HG03520 (cell line): ENCODE data around the gene SLC9A6.

Experiments used
- ATAC-seq: cut with Tn5 transposase; IDR thresholded peaks from one replicate; pipeline ENCODE4 v1.9.1; 2021; ENCODE audit warnings: mild to moderate bottlenecking, moderate library complexity; ENCODE audit not compliant: unreplicated experiment

The SLC9A6 gene

DNA sequence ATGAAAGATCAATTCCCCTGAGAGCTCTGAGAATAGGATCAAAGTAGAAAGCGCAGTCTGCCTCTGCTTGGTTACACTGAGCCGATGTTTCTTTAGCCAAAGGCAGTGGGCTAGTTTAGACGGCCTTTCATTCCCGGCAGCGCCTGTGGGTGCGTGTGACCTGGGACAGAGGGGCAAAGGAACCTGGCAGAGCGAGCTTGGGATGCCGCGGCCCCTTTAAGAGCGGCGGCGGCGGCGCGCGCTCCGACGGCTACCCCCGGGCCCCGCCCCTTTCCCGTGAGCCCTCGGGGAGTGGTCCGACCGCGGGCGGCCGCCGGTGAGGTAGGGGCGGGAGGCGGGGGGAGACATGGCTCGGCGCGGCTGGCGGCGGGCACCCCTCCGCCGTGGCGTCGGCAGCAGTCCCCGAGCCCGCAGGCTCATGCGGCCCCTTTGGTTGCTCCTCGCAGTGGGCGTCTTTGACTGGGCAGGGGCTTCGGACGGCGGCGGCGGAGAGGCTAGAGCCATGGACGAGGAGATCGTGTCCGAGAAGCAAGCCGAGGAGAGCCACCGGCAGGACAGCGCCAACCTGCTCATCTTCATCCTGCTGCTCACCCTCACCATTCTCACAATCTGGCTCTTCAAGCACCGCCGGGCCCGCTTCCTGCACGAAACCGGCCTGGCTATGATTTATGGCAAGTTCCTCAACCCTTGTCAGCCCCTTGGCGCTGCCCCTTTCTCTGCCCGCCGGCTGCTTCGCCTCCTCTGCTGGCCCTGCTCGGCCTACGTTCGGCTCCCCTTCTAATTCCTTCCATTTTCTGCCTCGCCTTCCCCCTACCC is at the start of gene SLC9A6:
Gene SLC9A6 (plus strand): TSS at position 279 of the 816 bp plus-strand sequence. CDS start 224 bp downstream, at position 503.
- ATAC-seq, result peak; percentile 82

DNA sequence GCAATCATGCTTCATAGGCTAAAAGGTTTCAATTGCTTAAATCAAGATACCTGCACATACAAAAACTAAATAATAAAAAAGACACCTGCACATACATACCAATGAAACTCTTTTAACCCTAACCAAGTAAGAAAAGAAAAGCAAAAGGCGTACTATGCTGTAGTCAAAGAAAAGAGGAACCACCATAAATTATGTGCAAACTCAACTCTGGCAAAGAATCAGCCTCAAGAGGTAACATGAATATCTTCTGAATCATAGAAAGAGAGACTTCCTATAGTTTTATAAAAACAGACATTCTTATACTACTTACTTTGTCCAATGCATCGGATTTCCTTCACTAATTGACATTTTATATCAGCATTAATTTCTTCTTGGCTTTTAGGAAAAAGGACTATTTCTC is 40.7 kb upstream of the SLC9A6 start:
- ATAC-seq, result no peak

DNA sequence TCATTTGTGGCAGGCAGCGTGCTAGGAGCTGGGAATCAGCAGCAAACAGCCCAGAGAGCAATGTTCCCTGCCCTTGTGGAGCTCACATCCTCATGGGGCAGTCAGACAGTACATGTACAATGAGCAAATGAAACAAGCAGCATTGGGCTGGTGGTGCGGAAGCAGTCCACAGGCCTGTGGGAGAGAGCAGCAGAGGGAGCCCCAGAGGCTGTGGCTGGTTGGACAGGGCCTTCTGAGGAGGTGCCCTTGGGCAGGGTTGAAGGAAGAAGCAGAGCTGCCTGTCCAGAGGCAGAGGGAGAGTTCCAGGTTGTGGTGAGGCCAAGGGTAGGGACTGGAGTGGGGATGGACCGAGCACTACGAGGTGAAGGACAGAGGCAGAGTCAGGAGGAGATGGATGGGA is 33.9 kb upstream of the SLC9A6 start:
- no peak for ATAC-seq

DNA sequence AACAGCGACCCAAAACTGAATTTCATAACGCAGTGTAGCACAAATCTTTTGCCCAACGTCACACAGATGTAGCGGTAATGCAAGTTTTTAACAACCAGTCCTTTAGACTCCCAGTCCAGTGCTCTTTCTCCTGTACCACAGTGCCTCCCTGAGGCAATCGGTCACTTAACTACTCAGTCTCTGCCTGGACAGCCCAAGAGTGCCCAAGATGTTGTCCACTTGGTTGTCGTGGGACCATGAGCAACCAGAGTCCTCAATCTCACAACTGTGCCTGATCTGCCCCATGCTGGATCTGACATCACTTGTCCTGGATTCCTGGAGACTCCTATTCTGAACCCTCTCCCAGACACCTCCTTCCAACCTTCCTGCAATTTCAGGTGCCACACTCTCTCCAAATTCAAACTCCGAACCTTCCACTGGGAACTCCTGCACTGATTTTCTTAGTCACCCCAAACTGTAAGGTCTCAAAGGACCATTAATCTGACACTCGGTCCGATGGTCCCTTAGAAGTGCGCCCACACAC is 12.1 kb upstream of the SLC9A6 start:
- ATAC-seq, result peak; percentile 9

DNA sequence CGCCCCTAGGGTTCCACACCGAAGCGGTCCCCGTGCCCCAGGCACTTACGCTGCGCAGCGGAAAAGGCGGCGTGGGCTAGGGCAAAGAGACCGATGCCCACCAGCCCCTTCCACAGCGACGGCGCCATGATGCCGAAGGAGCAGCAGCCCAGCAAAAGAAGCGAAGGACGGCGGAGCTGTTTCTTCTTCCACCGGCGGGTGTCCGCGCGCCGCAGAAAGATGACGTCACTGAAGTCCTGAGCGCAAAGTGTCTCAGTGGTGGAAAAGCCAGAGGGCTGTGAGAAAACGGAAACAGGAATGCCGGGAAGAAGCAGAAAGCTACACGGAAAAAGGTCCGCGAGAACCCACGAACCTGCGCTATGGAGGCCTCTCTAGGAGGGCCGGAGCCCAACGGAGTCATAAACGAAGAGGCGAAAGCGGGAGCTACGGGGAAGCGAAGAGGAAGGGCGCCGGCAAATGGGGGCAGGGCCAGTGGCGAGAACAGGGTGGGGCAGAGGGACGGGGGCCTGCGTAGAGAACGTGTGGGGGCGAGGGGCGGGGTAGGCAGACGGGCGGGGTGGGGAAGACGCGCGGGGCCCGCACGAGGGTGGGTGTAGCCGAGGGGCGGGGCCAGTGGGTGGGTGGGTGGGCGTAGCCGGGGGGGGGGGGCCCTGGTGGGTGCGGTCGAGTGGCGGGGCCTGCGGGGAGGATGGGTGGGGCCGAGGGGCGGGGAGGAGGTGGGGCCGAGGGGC is 11.5 kb upstream of the SLC9A6 start, which contains the start of gene MMGT1:
Gene MMGT1 (minus strand): TSS at position 441 of the 731 bp plus-strand sequence. CDS start 313 bp downstream, at position 128.
- ATAC-seq, result peak; percentile 72

DNA sequence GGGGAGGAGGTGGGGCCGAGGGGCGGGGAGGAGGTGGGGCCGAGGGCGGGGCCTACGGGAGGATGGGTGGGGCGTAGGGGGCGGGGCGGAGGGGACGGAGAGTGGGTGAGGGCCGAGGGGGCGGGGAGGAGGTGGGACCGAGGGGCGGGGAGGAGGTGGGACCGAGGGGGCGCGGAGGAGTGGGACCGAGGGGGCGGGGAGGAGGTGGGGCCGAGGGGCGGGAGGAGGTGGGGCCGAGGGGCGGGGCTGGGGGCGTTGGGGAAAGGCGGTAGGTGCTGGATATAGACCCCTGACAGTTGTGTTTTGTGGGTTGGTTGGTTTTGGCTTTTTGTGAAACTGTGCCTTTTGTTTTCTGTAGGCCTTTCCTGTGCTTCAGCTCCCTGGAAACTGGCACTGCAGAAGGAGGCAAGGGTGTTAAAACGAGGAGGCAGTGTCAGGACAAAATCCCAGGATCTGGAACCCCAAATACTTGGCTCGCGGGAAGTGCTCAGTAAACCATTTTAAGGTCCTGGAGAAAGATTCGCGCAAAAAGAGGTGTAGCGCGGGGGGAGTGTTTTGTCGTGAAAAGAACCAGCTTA is 10.9 kb upstream of the SLC9A6 start:
- ATAC-seq, result no peak

DNA sequence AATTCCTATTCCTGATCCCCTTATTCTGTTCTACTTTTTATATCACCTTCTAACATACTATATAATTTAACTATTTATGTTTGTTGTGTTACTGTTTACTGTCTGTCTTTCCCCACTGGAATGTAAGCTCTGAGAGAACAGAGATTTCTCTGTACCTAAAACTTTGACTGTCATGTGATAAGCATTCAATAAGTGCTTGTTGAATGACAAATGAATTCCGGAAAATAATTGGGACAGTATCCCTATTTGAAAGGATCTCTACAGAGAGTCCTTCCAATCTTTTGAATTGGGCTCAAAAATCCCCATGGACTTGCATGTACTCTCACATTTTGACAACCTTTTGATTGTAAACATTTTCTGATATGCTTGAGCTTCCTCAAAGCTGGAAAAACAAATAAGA is 9.8 kb upstream of the SLC9A6 start:
- no peak for ATAC-seq

DNA sequence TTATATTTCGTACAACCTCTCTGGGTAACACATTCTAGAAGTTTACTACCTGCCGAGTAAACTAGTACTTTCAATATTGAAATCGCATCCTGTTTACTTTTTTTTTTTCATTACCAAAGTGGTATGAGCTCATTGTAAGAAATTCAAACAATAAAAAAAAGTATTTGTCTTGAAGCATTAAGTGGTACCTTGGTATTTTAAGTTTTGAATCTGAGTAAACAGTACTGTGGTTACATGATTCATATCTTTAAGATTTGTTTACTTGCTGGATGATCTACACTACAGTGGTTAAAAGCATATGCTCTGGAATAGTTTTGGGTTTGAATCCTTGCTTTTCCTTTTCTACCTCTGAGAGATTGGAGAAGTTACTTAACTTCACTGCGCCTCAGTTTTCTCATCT is 7.6 kb upstream of the SLC9A6 start:
- no peak for ATAC-seq

DNA sequence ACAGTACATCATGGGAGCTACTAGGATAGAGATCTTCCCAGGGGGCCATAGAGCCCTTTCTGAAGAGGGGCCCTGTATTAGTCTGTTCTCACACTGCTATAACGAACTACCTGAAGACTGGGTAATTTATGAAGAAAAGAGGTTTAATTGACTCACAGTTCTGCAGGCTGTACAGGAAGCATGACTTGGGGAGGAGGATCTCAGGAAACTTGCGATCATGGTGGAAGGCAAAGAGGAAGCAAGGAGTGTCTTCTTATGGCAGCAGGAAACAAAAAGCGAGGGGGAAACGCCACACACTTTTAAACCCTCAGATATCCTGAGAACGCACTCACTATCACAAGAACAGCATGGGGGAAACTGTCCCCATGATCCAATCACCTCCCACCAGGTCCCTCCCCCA is 4.2 kb upstream of the SLC9A6 start:
- ATAC-seq, result no peak

DNA sequence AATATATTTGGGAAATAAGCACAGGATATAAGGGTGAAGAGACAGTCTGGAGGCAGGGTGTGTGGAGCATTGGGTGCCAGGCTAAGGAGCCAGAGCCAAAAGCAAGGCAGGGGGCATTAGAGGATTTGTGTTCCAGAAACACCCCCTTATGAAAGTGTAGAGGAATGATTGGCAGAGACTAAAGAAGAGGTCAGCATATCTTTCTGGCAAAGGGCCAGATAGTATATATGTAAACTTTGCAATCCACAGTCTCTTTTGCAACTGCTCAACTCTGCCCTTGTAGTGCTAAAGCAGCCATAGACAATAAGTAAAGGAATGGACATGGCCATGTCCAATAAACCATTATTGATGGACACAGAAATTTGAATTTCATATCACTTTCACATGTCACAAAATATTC is 3.6 kb upstream of the SLC9A6 start:
- ATAC-seq, result no peak

DNA sequence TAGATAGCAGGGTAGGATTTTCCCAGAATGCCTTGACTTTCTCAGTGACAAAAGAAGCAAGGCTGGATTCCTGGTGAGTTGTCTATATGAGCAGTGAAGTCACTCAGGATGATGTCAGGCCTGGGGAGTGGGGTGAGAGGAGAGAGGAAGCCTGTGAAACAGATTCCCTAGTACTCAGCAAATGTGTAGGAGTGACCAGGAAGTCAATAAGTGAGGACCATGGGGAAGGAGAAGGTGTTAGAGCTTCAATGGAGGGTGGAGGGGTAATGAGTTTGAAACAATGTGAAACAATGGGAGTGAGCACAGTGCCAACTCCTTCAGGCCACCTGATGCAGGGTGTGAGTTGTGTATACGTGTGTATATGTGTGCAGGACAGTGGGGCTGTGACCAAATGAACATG is 2.4 kb upstream of the SLC9A6 start:
- ATAC-seq, result no peak

DNA sequence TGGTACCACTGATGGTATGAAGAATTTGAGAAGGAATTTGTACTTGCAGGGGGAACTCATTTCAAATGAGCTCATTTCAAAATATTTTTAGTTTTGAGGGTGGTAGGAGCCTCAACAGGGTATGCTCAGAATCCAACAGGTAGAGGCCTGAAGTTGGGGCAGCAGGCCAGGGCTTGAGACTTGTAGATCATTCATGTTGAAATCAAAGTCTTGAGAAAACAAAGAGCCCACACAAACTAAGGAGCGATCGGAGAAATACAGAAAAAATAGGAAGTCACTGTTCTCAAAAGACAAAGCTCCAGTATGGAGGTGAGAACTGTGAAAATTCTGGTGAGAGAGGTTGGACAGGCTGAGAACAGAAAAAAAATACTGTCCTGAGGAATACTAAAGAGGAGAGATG is 979 bp upstream of the SLC9A6 start:
- ATAC-seq, result no peak

DNA sequence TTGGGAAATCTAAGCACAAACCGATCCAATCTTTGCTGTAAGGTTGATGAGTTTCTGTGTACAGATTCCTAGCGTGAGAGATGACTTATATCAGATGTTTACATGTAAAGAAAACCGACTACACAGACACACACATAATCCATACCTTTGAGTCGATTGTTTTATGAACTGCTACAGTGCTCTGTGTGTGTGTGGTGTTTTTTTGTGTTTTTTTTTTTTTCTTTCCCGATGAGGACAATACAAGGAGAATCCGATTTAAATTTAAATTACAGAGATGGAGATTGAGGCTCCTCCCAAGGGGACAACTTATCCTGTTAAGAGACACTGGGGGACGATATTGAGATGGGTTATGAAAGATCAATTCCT is 461 bp upstream of the SLC9A6 start:
- no peak for ATAC-seq

DNA sequence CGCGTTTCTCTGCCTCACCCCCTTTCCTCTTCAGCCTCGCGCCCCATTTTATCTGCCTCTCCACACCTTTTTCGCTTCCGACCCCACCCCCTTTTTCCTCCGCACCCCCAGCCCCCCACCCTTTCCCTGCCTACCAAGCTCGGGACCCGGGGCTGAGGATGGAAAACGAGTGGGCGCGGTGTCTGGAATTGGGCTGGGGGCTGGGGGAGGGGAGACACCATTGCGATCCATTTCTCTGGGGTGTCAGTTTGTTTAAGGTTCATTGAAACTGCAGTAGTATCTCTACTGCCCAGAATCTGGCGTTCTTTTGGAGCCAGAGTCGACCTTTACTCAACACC is 707 bp downstream of the SLC9A6 start:
- no peak for ATAC-seq

DNA sequence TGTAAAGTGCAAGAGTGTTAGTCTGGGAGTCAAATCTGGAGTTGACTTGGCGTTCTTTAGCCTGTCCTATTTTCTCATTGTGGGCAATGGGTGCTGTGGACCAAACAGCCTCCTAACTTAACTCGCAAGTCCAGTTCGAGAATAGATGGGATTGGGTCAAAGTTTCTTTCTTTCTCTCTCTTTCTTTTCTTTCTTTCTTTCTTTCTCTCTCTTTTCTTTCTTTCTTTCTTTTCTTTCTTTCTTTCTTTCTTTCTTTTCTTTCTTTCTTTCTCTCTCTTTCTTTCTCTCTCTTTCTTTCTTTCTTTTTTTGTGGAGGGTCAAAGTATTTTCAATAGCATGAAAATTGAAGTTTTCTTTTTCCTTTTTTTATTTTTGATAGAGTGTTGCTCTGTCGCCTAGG is 3.0 kb downstream of the SLC9A6 start:
- no peak for ATAC-seq

DNA sequence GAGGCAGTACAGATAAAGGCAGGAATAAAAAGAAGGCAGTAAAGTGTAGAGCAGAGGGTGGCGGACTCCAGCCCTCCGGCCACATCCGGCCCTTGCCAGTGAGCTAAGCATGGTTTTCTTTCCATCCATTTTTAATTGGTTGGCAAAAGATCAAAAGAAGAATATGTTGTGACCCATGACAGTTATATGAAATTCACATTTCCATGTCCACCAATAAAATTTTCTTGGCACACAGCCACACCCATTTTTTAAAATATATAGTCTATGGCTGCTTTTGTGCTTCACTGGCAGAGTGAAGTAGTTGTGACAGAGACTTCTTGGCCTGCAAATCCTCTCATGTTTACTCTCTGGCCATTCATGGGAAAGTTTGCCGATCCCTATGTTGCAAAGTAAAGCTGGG is 29.8 kb downstream of the SLC9A6 start:
- ATAC-seq, result no peak

DNA sequence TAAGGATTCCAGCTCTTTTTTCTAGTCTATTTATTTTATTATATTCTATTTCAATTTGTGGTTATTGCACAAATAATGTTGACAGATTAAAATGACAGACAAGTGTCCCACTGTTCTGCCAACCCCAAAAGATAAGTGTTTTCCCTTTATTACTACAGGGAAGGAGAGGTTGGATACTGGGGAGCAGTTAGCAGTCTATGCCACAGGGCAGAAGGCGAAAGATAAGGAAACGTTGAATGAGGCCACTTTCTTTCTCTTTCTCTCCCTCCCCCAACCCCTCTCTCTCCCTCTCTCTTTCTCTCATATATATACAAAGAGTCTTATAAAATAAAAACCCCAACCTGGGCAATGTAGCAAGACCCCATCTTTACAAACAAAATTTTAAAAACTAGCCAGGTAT is 31.6 kb downstream of the SLC9A6 start:
- ATAC-seq, result no peak

DNA sequence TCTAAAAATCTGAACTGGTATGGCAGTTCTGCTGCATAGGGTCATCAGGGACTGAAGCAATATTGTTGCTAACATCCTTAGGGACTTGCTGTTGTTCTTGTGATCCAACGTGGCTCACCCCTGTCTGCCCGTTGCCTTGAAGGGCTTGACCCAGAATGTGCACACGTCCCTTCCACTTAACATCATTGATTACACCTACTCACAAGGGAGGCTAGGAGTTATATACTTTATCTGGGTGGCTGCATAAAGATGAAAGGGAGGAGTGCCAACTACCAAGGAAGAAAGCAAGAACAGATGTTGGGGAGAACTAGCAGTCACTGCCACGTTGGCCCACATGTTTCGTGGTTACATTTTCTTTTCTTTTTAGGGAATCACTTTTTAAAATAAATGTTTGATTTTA is 34.0 kb downstream of the SLC9A6 start:
- no peak for ATAC-seq

DNA sequence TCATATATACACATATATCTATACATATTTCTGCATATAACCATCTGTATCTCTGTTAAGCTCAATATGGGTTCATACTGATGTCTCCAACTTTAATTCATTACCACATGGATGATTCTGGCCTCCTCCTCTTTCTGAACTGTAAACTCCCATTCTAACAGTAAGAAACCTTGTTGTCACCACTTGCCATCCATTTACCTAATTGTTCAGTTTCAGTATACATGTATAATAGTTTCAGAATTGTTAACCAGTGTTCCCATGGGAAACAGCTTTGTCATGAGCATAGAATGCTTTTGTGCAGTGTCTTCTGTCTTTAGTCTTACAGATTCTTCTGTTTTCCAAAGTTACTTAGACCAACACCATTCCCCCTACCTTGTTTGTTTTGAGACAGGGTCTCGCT is 35.9 kb downstream of the SLC9A6 start:
- peak; percentile 80 for ATAC-seq

DNA sequence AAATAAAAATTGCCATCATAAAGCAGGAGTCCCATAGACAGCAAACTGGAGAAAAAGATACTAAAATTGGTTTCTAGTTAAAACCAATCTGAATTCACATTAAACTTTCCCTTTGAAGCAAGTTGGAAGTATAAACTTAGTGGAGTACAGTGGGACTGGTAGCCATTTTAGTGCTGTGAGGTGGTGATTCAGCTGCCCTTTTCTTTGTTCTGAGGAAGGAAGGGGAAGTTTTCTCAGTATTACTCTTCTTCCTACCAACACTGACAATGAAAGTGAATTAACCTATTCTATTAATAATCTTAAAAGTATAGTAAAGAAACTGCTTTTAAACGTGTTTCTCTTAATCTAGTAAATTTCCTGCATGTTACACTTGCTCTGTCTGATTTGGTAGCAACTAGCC is 36.7 kb downstream of the SLC9A6 start:
- ATAC-seq, result no peak

DNA sequence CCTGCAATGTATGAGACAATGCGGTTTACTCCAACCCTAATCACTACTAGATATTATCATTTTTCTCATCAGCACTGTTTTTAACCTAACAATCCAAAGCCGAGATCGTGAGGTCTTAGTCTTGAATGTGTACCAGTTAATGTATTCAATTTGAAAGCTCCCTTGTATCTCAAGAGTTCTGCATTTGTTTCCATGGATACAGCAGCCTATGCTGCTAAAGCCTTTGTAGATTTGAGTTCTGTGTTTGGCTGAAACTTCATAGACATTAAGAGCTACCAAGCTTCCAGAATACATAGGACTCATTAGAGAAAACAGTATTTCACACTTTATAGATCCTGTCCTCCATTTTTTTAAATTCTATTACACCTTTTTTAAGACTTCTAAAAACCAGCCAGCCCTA is 39.9 kb downstream of the SLC9A6 start:
- ATAC-seq, result no peak
